Measurements from ENCODE around the gene PHLDB1. TPM values are rescaled to one million over a fixed set of nuclear protein-coding genes. Genes with fewer than 3 reads are reported as not detected.

The PHLDB1 gene
- total and polyA plus RNA-seq, 8 donors, result 76.5 to 120 (median 91.7) TPM

DNA sequence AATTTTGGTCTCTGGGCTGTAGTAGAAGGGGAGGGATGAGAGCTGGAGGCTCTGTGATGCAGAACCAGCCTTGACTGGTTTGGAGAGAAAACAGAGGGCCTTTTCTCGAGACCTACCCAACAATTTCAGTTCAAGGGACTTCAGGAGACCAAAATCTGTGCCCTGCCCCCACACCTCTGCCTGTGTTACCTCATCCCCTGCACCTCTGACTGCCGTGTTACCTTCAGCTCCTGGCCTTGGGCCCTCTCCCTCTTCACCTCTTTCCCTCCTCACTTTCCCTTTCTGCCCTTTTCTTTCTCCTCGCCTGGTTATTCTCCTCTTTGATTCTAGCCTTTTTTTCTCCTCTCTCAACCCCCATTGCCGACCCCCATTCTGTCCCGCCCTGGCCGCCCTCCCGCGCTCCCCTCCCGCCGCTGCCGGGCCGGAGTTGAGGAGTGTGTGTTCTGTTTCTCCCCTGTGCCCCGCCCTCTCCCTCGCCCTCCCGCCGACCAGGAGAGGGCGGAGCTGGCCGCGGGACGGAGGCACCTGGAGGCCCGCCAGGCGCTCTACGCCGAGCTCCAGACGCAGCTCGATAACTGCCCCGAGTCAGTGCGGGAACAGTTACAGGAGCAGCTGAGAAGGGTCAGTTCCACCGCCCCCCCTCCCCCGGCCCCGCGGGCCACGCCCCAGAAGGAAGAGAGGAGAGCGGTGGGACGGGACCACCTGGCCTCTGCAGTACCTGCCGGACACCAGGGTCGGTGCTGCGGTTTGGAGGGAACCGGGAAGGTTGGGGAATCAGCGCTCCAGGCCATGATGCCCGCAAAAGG lies 27.2 kb downstream of the PHLDB1 start:
- H3K27ac ChIP-seq, result peak overlapping the region; percentile 0 to 56
- H3K4me3 ChIP-seq, result no peak overlapping the region
- ATAC-seq (peak; percentile 85), DNase-seq (peak; percentile 76 to 94 (median 87))
- intact Hi-C loops (cut with DNase I), result no loop called here
- TF ChIP-seq, protein P1, sequence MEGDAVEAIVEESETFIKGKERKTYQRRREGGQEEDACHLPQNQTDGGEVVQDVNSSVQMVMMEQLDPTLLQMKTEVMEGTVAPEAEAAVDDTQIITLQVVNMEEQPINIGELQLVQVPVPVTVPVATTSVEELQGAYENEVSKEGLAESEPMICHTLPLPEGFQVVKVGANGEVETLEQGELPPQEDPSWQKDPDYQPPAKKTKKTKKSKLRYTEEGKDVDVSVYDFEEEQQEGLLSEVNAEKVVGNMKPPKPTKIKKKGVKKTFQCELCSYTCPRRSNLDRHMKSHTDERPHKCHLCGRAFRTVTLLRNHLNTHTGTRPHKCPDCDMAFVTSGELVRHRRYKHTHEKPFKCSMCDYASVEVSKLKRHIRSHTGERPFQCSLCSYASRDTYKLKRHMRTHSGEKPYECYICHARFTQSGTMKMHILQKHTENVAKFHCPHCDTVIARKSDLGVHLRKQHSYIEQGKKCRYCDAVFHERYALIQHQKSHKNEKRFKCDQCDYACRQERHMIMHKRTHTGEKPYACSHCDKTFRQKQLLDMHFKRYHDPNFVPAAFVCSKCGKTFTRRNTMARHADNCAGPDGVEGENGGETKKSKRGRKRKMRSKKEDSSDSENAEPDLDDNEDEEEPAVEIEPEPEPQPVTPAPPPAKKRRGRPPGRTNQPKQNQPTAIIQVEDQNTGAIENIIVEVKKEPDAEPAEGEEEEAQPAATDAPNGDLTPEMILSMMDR (IDR thresholded peaks at IDR 0.05), result no peak
- H3K4me1 ChIP-seq, result peaks cover 22 to 26% of the 10 kb centered on the region in 2 donors
- peaks cover 0 to 55% of the 10 kb centered on the region in 2 donors for H3K36me3 ChIP-seq
- H3K9me3 ChIP-seq, result no peaks in the 10 kb centered on the region
- no peaks in the 10 kb centered on the region for H3K27me3 ChIP-seq

DNA sequence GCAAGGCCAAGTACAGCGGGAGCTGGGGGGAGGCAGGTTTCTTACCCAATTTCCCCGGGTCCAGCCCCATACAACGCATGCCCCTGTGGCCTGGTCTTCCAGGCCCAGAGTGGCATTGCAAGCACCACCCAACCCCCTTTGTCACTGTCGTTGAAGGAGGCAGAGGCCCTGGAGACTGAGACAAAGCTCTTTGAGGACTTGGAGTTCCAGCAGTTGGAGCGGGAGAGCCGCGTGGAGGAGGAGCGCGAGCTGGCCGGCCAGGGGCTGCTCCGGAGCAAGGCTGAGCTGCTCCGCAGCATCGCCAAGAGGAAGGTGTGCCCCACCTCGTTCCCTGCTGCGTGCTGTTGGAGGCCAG lies 27.8 kb downstream of the PHLDB1 start:
- peak overlapping the region; percentile 0 to 56 for H3K27ac ChIP-seq
- H3K27me3 ChIP-seq, result no peaks in the 10 kb centered on the region
- peaks cover 22 to 24% of the 10 kb centered on the region in 2 donors for H3K4me1 ChIP-seq
- H3K4me3 ChIP-seq, result no peak overlapping the region
- TF ChIP-seq, protein P1 (IDR thresholded peaks at IDR 0.05), result no peak
- peaks cover 0 to 61% of the 10 kb centered on the region in 2 donors for H3K36me3 ChIP-seq
- intact Hi-C loops (cut with DNase I), result no loop called here
- DNase-seq, result peak in 1 of 4 donors; percentile 64
- H3K9me3 ChIP-seq, result no peaks in the 10 kb centered on the region
- ATAC-seq, result peak; percentile 53

DNA sequence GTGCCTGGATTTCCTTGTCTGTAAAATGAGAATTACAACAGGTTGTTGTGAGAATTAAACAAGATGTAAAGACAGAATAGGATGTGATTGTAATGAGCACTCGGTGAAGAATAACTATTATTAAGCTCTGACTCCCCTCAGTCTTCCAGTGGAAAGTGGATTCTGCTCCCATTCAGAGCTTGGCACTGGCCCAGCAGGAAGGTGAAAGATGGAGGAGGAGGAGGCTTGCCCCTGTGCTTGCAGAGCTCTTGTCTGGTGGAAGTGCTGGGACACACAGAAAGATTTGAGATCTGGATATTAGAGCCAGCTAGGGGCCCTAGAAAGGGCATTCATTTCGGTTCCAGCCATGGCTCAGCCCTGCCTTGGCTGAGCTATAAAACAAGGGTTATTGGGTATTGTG lies 28.2 kb downstream of the PHLDB1 start:
- H3K36me3 ChIP-seq, result peaks cover 0 to 65% of the 10 kb centered on the region in 2 donors
- ATAC-seq (no peak), DNase-seq (no peak)
- no peak overlapping the region for H3K4me3 ChIP-seq
- intact Hi-C loops (cut with DNase I), result no loop called here
- TF ChIP-seq, protein P1 (IDR thresholded peaks at IDR 0.05), result no peak
- H3K4me1 ChIP-seq, result peaks cover 19 to 20% of the 10 kb centered on the region in 2 donors
- no peaks in the 10 kb centered on the region for H3K9me3 ChIP-seq
- H3K27me3 ChIP-seq, result no peaks in the 10 kb centered on the region
- peak overlapping the region in 1 of 2 donors; percentile 0 for H3K27ac ChIP-seq

DNA sequence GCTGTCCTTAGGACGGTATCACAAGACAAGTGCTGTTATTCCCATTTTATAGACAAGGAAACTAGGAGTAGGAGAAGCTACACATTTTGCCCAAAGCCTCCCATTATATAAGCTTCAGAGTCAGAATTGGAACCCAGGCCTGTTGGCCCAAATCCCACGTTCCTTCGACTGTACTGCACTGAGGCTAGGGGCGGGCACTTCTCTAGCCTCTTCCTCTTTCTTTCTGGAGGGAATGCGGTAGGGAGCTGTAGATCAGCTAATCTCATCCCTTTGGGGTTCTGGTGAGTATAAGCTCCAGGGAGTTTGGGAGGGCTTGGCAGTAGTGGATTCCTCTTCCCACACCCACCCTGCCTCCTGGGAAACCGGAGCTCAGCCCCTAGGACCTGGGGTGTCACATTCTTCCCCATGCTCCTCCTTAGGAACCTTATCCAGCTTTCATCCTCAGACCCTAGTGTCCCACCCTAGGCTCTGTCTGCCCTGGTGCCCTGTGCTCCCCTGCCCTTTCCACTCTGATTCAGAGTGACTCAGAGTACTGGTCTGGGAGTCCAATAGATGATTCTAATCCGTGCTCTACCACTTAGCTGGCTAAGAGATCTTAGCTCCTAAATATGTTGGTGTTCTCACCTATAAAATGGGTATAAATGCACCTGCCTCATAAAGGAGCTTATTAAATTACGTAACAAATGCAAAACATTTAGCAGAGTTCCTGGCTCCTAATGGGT lies 29.3 kb downstream of the PHLDB1 start:
- H3K36me3 ChIP-seq, result peaks cover 0 to 68% of the 10 kb centered on the region in 2 donors
- peaks cover 15 to 19% of the 10 kb centered on the region in 2 donors for H3K4me1 ChIP-seq
- no peaks in the 10 kb centered on the region for H3K9me3 ChIP-seq
- no peak overlapping the region for H3K27ac ChIP-seq
- ATAC-seq (no peak), DNase-seq (no peak)
- H3K27me3 ChIP-seq, result no peaks in the 10 kb centered on the region
- no peak overlapping the region for H3K4me3 ChIP-seq
- TF ChIP-seq, protein P1 (IDR thresholded peaks at IDR 0.05), result no peak
- intact Hi-C loops (cut with DNase I), result no loop called here

DNA sequence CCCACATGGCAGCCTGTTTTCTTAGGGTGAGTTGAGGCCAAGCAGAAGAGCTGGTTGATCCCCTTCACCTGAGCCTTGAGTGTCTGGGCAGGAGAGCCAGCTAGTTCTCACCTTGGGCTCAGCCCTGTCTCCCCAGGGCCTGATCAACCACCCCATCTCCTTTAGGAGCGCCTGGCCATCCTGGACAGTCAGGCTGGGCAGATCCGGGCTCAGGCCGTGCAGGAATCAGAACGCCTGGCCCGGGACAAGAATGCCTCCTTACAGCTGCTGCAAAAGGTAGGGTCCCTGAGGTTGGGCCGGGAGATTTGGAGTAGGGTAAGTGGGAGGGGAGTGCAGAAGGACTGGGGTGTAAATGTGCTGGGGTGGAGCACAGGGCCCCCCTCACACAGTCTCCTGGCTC lies 31.3 kb downstream of the PHLDB1 start:
- Histone ChIP-seq H3K27ac (no peak overlapping the region), H3K4me1 (peaks cover 5 to 13% of the 10 kb centered on the region in 2 donors), H3K36me3 (peaks cover 0 to 77% of the 10 kb centered on the region in 2 donors), H3K27me3 (no peaks in the 10 kb centered on the region), H3K4me3 (no peak overlapping the region), H3K9me3 (no peaks in the 10 kb centered on the region)
- intact Hi-C loops (cut with DNase I), result no loop called here
- no peak for ATAC-seq
- TF ChIP-seq, protein P1 (IDR thresholded peaks at IDR 0.05), result no peak
- no peak for DNase-seq
